ENCODE data around the gene IGFBP3.

- TF ChIP-seq CTCF (IDR thresholded peaks at IDR 0.05; ENCODE audit: insufficient read depth, low read depth, low read length): no peak
- TF ChIP-seq EZH2 (IDR thresholded peaks at IDR 0.05; ENCODE audit: insufficient read depth, low read length): no peak
Observed at GRCh38 chr7:45878457-45879144, 42.5 kb downstream of the IGFBP3 start.
